ENCODE data around the gene C15orf39.
A peak's percentile ranks its signal among the peaks of the same experiment; 100 is the strongest.
"Not testable (repeated sequence)": the region's sequence is repeated elsewhere in the genome, so short reads cannot be mapped to it uniquely, and the experiment has no call there.

Gene C15orf39

GRCh38 chr15:75213212-75213767 lies 11.6 kb downstream of the C15orf39 start:
- DNase-seq, result no peak

GRCh38 chr15:75213768-75214221 lies 12.1 kb downstream of the C15orf39 start:
- DNase-seq, result no peak

- no peak for DNase-seq
Observed at GRCh38 chr15:75214293-75215096, 12.8 kb downstream of the C15orf39 start.

GRCh38 chr15:75215107-75216004 lies 13.7 kb downstream of the C15orf39 start:
- no peak for DNase-seq

- no peak for DNase-seq
Observed at GRCh38 chr15:75217012-75217411, 15.3 kb downstream of the C15orf39 start.

GRCh38 chr15:75217574-75217973 lies 15.9 kb downstream of the C15orf39 start:
- not testable (repeated sequence) for DNase-seq

GRCh38 chr15:75219507-75219929 lies 17.8 kb downstream of the C15orf39 start:
- not testable (repeated sequence) for DNase-seq

GRCh38 chr15:75223688-75224087 lies 22.0 kb downstream of the C15orf39 start:
- DNase-seq, result no peak

GRCh38 chr15:75224281-75224680 lies 22.6 kb downstream of the C15orf39 start:
- no peak for DNase-seq

GRCh38 chr15:75225102-75225836 lies 23.6 kb downstream of the C15orf39 start:
- not testable (repeated sequence) for DNase-seq

- DNase-seq, result no peak
Observed at GRCh38 chr15:75225951-75226732, 24.5 kb downstream of the C15orf39 start.

- DNase-seq, result not testable (repeated sequence)
Observed at GRCh38 chr15:75227112-75227511, 25.4 kb downstream of the C15orf39 start.

GRCh38 chr15:75227663-75228280 lies 26.1 kb downstream of the C15orf39 start:
- no peak for DNase-seq

- no peak for DNase-seq
Observed at GRCh38 chr15:75228787-75229186, 27.1 kb downstream of the C15orf39 start.

- DNase-seq, result peak; percentile 6
Observed at GRCh38 chr15:75229191-75230015, 27.7 kb downstream of the C15orf39 start.

GRCh38 chr15:75230016-75230343 lies 28.3 kb downstream of the C15orf39 start:
- no peak for DNase-seq

- DNase-seq, result no peak
Observed at GRCh38 chr15:75230551-75231371, 29.1 kb downstream of the C15orf39 start.

GRCh38 chr15:75231836-75232235 lies 30.2 kb downstream of the C15orf39 start:
- DNase-seq, result no peak

- no peak for DNase-seq
Observed at GRCh38 chr15:75232252-75232813, 30.7 kb downstream of the C15orf39 start.
